SK-N-SH treated with all-trans-retinoic acid at 6 μM for 48 hours (cell line): ENCODE results near the gene ZBTB7C.

ENCODE experiments used
- ATAC-seq: fragments of 200-7000 bp; cut with Tn5 transposase; 3 replicates; pipeline ENCODE4 v1.9.1; 2020; ENCODE audit warnings: mild to moderate bottlenecking, moderate library complexity
- ARNTL ChIP-seq: fragments of 450-650 bp; formaldehyde crosslinking; IDR thresholded peaks from 2 replicates; pipeline ENCODE4 v1.5.0; 2020; ENCODE audit warnings: low read depth, mild to moderate bottlenecking, moderate library complexity, borderline replicate concordance
- CSRNP3 ChIP-seq: fragments of 250-450 bp; sonication (Bioruptor Pico); IDR thresholded peaks from 2 replicates; pipeline ENCODE4 v1.5.1; 2021; ENCODE audit warnings: mild to moderate bottlenecking, moderate library complexity
- ESRRG ChIP-seq: fragments of 250-450 bp; sonication (Bioruptor Pico); IDR thresholded peaks from 2 replicates; pipeline ENCODE4 v1.6.1; 2021; ENCODE audit warnings: mild to moderate bottlenecking
- GLIS3 ChIP-seq: fragments of 250-450 bp; sonication (Bioruptor Pico); IDR thresholded peaks from 2 replicates; pipeline ENCODE4 v1.5.0; 2020; ENCODE audit warnings: mild to moderate bottlenecking, moderate library complexity
- ISL1 ChIP-seq: fragments of 250-450 bp; sonication (Bioruptor Pico); IDR thresholded peaks from 2 replicates; pipeline ENCODE4 v2.1.2; 2022; ENCODE audit warnings: mild to moderate bottlenecking, moderate library complexity
- OSR1 ChIP-seq: fragments of 250-450 bp; sonication (Bioruptor Pico); IDR thresholded peaks from 2 replicates; pipeline ENCODE4 v1.8.0; 2022; ENCODE audit warnings: moderate library complexity, mild to moderate bottlenecking, inconsistent platforms
- PATZ1 ChIP-seq: fragments of 250-450 bp; sonication (Bioruptor Pico); IDR thresholded peaks from 2 replicates; pipeline ENCODE4 v1.8.0; 2020; ENCODE audit warnings: mild to moderate bottlenecking, moderate library complexity, borderline replicate concordance
- PPARA ChIP-seq: fragments of 250-450 bp; sonication (Bioruptor Pico); IDR thresholded peaks from 2 replicates; pipeline ENCODE4 v1.5.0; 2020; ENCODE audit warnings: mild to moderate bottlenecking, borderline replicate concordance
- RARB ChIP-seq: fragments of 250-450 bp; sonication (Bioruptor Pico); IDR thresholded peaks from 2 replicates; pipeline ENCODE4 v1.8.0; 2021; ENCODE audit warnings: mild to moderate bottlenecking, moderate library complexity
- TCF4 ChIP-seq: fragments of 250-450 bp; sonication (Bioruptor Pico); IDR thresholded peaks from 2 replicates; pipeline ENCODE4 v1.8.0; 2021; ENCODE audit warnings: mild to moderate bottlenecking, moderate library complexity, borderline replicate concordance
- TOX ChIP-seq: fragments of 250-450 bp; sonication (Bioruptor Pico); IDR thresholded peaks from 2 replicates; pipeline ENCODE4 v1.8.0; 2021; ENCODE audit warnings: mild to moderate bottlenecking, moderate library complexity, borderline replicate concordance
- TSHZ2 ChIP-seq: fragments of 250-450 bp; sonication (Bioruptor Pico); IDR thresholded peaks from 2 replicates; pipeline ENCODE4 v1.5.0; 2020; ENCODE audit warnings: mild to moderate bottlenecking, moderate library complexity
- ZC3H10 ChIP-seq: fragments of 250-450 bp; sonication (Bioruptor Pico); IDR thresholded peaks from 2 replicates; pipeline ENCODE4 v1.5.1; 2021; ENCODE audit warnings: mild to moderate bottlenecking, moderate library complexity
- ZFP3 ChIP-seq: fragments of 250-450 bp; sonication (Bioruptor Pico); IDR thresholded peaks from 2 replicates; pipeline ENCODE4 v1.5.0; 2020; ENCODE audit warnings: mild to moderate bottlenecking, moderate library complexity
- ZNF565 ChIP-seq: fragments of 450-650 bp; formaldehyde crosslinking; conservative IDR thresholded peaks from 2 replicates; pipeline ENCODE4 v1.5.0; 2020; ENCODE audit warnings: low read depth, mild to moderate bottlenecking, moderate library complexity
- ZNF70 ChIP-seq: fragments of 450-650 bp; formaldehyde crosslinking; IDR thresholded peaks from 2 replicates; pipeline ENCODE4 v1.5.0; 2020; ENCODE audit warnings: mild to moderate bottlenecking, moderate library complexity

Gene ZBTB7C

GRCh38 chr18:48134609-48135008, 274.6 kb downstream of the ZBTB7C start:
- no peak for ATAC-seq
- no peak for TF ChIP-seq GLIS3 (CRISPR knock-in tag)

GRCh38 chr18:48133671-48134251, 275.4 kb downstream of the ZBTB7C start:
- no peak for ATAC-seq
- TF ChIP-seq RARB (CRISPR knock-in tag) = no peak
- TF ChIP-seq ZFP3 = no peak
- TF ChIP-seq PATZ1 (CRISPR knock-in tag) = no peak
- TF ChIP-seq ZC3H10 (CRISPR knock-in tag) = no peak
- TF ChIP-seq TCF4 (CRISPR knock-in tag) = no peak
- no peak for TF ChIP-seq ISL1 (CRISPR knock-in tag)
- no peak for TF ChIP-seq PPARA (CRISPR knock-in tag)
- TF ChIP-seq OSR1 = no peak
- no peak for TF ChIP-seq TOX (CRISPR knock-in tag)
- no peak for TF ChIP-seq TSHZ2 (CRISPR knock-in tag)
- TF ChIP-seq ZNF565 (CRISPR knock-in tag) = no peak

- no peak for ATAC-seq
- TF ChIP-seq TOX (CRISPR knock-in tag) (no peak), ISL1 (CRISPR knock-in tag) (peak; percentile 44)
These were observed 276.2 kb downstream of the ZBTB7C start for GRCh38 chr18:48132797-48133655.

GRCh38 chr18:48131042-48131441, 278.1 kb downstream of the ZBTB7C start:
- ATAC-seq = no peak
- no peak for TF ChIP-seq TSHZ2 (CRISPR knock-in tag)
- no peak for TF ChIP-seq PPARA (CRISPR knock-in tag)
- no peak for TF ChIP-seq ESRRG (CRISPR knock-in tag)
- no peak for TF ChIP-seq ZNF565 (CRISPR knock-in tag)
- TF ChIP-seq ZNF70 = no peak
- TF ChIP-seq ISL1 (CRISPR knock-in tag) = no peak
- no peak for TF ChIP-seq ZC3H10 (CRISPR knock-in tag)
- TF ChIP-seq OSR1 = no peak
- no peak for TF ChIP-seq ARNTL

- no peak for TF ChIP-seq ARNTL
- no peak for TF ChIP-seq CSRNP3 (CRISPR knock-in tag)
- no peak for TF ChIP-seq GLIS3 (CRISPR knock-in tag)
- TF ChIP-seq TCF4 (CRISPR knock-in tag) = no peak
- no peak for TF ChIP-seq ZNF565 (CRISPR knock-in tag)
- no peak for ATAC-seq
These were observed 279.5 kb downstream of the ZBTB7C start for GRCh38 chr18:48129621-48130082.
